IPS DF 6.9 (cell line): ENCODE measurements around the gene MANEAL.

Source experiments
- DNase-seq: peaks from one replicate; pipeline ENCODE4 v3.0.0-alpha.2; 2013; ENCODE audit warnings: low read depth, low spot score
- H3K27ac ChIP-seq: one replicate; pipeline ENCODE4 v1.5.1; 2013; ENCODE audit warnings: low read length, control low read depth
- H3K27me3 ChIP-seq: 2 replicates; pipeline ENCODE4 v1.6.1; 2013; ENCODE audit warnings: mild to moderate bottlenecking, low read length; ENCODE audit not compliant: control insufficient read depth, insufficient read depth
- H3K36me3 ChIP-seq: 2 replicates; pipeline ENCODE4 v1.6.1; 2013; ENCODE audit warnings: low read length; ENCODE audit not compliant: control insufficient read depth, insufficient read depth
- H3K4me1 ChIP-seq: 2 replicates; pipeline ENCODE4 v1.6.1; 2013; ENCODE audit warnings: low read length; ENCODE audit not compliant: control insufficient read depth, insufficient read depth
- H3K4me3 ChIP-seq: 2 replicates; pipeline ENCODE4 v1.5.1; 2013; ENCODE audit warnings: mild to moderate bottlenecking, low read length
- H3K9me3 ChIP-seq: 2 replicates; pipeline ENCODE4 v1.6.1; 2013; ENCODE audit warnings: low read length, inconsistent platforms; ENCODE audit not compliant: control insufficient read depth, insufficient read depth
- WGBS: extraction: QIAGEN DNeasy Blood & Tissue Kit; methylation state at CpG from one replicate; pipeline ENCODE4 v1.1.7; 2013; ENCODE audit warnings: mixed read lengths, missing lambda C conversion rate; ENCODE audit not compliant: insufficient read length, insufficient coverage; 5-methylcytosine and 5-hydroxymethylcytosine counted together

Gene MANEAL

DNA sequence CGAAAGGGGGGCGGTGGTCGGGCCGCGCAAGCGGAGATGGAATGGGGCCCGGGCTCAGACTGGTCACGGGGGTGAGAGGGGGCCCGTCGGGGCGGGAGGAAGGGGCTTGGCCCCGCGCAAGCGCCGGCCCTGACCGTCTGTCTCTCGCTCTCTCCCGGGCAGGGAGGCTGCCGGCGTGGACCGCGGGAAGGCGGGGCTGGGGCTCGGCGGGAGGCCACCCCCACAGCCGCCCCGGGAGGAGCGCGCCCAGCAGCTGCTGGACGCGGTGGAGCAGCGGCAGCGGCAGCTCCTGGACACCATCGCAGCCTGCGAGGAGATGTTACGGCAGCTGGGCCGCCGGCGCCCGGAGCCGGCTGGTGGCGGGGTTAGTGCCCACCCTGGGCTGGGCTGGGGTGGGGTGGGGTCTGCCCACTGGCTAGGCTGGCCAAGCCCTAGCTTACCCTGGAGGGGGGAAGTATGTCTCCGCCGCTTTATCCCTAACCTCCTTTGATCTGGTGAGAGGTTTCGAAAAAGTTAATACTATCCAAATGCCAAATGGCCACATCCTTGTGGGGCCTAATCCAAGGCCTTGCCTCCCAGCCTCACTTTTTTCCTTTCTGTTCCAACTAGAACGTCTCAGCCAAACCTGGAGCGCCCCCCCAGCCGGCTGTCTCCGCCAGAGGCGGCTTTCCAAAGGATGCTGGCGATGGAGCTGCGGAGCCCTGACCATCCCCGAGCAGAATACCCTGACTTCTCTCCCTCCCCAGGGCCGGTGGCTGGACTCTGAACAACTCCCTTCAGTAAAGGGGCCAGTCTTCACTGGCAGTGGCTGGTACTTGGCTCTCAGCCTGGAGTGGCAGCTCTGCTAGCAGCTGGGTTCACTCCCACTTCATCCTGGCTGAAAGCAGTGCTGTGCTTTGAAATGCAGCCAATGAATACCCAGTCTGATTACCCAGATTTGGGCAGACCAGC, 15.0 kb downstream of the MANEAL start:
- Histone ChIP-seq H3K27ac (no peak overlapping the region), H3K27me3 (no peaks in the 10 kb centered on the region), H3K4me3 (peak overlapping the region; percentile 100), H3K4me1 (no peaks in the 10 kb centered on the region), H3K9me3 (no peaks in the 10 kb centered on the region), H3K36me3 (peaks cover 23% of the 10 kb centered on the region)
- no CpG with 5 or more reads among the region's 54 CpGs for WGBS
- no peak for DNase-seq

DNA sequence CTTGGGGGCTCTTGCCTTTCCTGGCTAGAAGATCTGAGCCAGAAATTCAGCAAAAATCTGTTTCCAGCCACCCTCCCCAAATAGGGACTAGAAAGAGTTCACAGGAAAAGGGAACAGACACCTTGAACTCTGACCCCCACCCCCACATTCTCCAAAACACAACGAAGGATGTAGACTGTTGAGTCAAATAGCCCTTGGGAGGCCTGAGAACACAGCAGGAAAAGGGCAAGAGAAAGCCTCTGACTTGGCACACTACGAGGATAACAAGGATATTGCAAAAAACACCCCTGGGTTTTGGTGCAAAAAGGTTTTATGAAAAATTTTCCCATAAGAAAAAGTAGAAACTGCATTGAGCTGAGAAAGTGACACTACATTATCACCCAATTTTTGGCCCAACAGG, 16.3 kb downstream of the MANEAL start:
- DNase-seq, result no peak
- WGBS, result no CpG with 5 or more reads among the region's 2 CpGs
- Histone ChIP-seq H3K27ac (no peak overlapping the region), H3K36me3 (peaks cover 10% of the 10 kb centered on the region), H3K4me1 (no peaks in the 10 kb centered on the region), H3K4me3 (no peak overlapping the region), H3K9me3 (no peaks in the 10 kb centered on the region), H3K27me3 (no peaks in the 10 kb centered on the region)

DNA sequence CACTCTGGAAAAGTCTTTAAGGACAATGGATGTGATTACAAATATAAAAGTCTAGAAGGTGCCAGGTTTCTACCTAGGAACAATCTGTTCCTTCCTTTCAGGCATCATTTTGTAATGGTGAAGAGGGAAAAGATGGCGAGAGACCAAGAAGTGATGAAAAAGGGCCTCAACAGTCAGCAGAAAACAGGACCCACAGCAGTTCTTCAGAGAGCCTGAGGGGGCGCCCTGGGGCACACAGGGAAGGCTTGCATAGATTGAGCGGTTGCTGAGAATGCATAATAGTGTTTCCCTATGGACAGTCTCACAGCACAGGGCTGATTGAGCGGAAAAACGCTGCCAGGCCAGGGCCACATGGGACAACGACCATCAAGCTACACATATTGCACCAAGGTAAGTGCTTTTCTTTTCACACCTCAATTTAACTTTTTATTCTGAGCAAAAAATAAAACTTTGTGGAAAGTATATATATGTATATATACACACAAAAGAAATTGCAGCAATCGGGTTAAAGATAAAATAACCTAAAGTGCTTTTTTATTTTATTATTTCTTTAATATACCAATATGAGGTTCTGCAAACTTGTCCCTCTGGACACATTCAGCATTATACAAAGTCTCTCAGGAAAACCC, 17.5 kb downstream of the MANEAL start:
- peak; percentile 55 for DNase-seq
- Histone ChIP-seq H3K9me3 (no peaks in the 10 kb centered on the region), H3K4me1 (no peaks in the 10 kb centered on the region), H3K27ac (no peak overlapping the region), H3K27me3 (no peaks in the 10 kb centered on the region), H3K36me3 (peaks cover 2% of the 10 kb centered on the region; the same call in 1 of the 2 replicates), H3K4me3 (no peak overlapping the region)
- no CpG with 5 or more reads among the region's 7 CpGs for WGBS

DNA sequence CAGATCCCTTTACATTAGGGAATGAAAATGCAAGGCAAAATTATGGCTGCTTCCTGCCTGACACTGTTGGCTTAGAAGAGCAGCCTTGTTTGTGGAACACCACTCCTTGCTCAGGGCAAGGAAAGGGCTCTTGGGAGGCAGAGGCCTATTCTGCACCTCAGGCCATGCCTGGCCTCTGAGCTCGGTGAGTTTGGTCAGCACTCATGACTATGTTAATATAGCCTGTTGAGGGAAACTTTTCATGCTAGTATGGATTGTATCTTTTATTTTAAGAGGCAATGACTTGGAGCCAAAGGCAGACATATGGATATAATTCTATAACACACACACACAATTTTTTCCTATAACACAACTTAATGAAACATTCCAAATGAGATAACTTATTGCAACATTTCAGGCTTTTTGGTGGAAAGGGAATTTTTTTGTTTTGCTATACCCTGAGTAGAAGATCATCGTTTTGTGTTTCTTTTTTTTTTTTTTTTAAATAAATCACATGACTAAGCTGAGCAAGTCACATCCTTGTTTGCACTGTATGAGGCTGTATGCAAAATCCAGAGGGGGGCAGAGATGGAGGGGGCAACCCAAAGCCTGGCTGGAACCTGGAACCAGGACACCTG, 20.0 kb downstream of the MANEAL start:
- no peaks in the 10 kb centered on the region; the same call in 1 of the 2 replicates for H3K36me3 ChIP-seq
- DNase-seq, result no peak
- no peaks in the 10 kb centered on the region for H3K27me3 ChIP-seq
- H3K27ac ChIP-seq, result no peak overlapping the region
- WGBS, result no CpG with 5 or more reads among the region's 2 CpGs
- no peak overlapping the region for H3K4me3 ChIP-seq
- H3K4me1 ChIP-seq, result no peaks in the 10 kb centered on the region
- no peaks in the 10 kb centered on the region for H3K9me3 ChIP-seq

DNA sequence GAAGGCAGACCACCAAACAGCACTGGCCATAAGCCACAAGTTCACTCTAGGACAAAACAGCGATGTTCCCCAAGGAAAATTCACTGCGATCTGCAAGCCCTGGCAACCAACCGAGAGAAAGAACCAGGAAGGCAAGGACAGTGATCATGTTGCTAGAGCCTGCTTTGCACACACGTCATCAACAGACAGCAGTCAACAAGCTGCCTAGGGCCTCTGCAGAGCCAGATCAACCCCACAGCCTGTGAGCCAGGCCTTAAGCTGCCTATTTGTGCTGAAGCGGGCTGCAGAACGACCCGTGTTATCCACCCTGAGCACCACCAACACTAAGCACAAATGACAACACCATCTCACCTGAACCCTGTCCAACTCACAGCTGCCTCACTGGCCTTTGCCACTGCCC, 20.6 kb downstream of the MANEAL start:
- no CpG with 5 or more reads among the region's 7 CpGs for WGBS
- Histone ChIP-seq H3K4me3 (no peak overlapping the region), H3K9me3 (no peaks in the 10 kb centered on the region), H3K27me3 (no peaks in the 10 kb centered on the region), H3K36me3 (no peaks in the 10 kb centered on the region; the same call in 1 of the 2 replicates), H3K27ac (no peak overlapping the region), H3K4me1 (no peaks in the 10 kb centered on the region)
- DNase-seq, result no peak

DNA sequence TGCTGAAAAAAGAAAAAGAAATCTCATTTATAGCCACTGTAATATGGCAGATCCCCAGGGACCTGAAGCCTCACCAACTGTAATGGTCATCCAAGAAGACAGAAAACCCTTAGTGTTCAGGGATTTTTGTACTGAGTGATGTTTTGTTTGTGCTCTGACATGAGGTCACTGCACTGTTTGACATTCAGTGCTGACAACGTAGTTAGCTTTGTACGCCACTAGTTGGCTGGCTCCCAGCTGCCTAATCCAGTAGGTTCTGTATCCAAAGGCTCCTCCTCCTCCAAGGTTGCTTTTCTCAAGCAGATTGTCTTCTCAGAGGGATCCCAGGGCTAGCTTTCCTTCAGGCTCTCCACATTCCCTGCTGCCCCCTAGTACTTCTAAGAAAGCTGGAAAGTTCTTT, 23.8 kb downstream of the MANEAL start:
- Histone ChIP-seq H3K4me1 (no peaks in the 10 kb centered on the region), H3K9me3 (no peaks in the 10 kb centered on the region), H3K36me3 (peaks cover 9% of the 10 kb centered on the region), H3K27me3 (no peaks in the 10 kb centered on the region), H3K4me3 (no peak overlapping the region), H3K27ac (no peak overlapping the region)
- DNase-seq, result no peak
- WGBS, result no CpG with 5 or more reads among the region's 2 CpGs

DNA sequence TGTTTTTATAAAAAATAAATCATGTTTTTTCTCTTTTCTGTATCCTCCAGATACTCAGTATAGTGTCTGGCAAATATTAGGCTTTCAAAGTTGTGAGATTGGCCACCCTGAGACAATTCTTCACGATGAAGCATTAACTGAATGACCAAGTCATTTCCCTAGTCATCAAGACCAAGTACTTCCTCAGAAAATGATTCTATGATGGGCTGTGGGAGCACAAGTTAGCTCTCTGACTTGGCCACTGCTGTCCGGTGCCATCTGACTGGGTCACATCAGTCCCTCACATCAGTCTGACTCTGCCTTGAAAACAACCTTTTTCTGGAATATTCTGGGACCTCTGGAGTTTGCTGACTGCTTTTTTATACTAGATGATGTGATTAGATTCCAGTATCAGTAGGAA, 27.8 kb downstream of the MANEAL start:
- no CpG with 5 or more reads among the region's 2 CpGs for WGBS
- H3K36me3 ChIP-seq, result peaks cover 11% of the 10 kb centered on the region

DNA sequence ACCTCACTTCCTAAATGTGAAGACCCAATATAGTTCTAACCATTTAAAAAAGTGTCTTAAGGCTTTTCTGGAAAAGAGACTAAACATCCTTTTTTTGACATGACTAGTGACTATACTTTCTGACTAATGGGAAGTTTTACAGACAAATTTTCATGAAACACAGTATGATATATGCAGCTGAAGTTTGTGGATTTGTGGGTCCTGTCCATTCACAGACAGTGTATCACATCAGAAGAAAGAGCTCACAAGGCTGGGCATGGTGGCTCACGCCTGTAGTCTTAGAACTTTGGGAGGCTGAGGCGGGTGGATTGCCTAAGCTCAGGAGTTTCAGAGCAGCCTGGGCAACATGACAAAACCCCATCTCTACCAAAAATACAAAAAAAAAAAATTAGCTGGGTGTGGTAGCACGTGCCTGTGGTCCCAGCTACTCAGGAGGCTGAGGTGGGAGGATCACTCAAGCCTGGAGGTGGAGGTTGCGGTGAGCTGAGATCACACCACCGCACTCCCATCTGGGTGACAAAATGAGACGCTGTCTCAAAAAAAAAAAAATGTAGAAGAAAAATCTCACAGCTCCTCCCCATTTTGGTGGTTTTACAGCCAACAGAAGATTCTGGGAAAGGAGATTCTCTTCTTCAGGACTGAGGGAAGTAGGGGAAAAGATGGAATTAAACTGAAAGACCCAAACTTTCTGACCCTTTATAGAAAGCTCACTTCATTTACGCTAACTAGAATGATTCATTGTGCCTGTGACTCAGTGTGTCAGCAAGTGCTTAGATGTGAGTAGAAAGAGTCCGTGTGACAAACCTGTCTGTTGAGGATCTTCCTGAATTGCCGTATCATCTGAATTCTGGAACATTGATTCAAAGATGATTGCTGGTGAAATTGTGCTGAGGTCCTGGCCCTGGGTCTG, 29.5 kb downstream of the MANEAL start:
- DNase-seq, result no peak
- no peak overlapping the region for H3K4me3 ChIP-seq
- no peak overlapping the region for H3K27ac ChIP-seq
- WGBS, result no CpG with 5 or more reads among the region's 9 CpGs
- H3K4me1 ChIP-seq, result no peaks in the 10 kb centered on the region
- H3K9me3 ChIP-seq, result no peaks in the 10 kb centered on the region
- H3K36me3 ChIP-seq, result peaks cover 11% of the 10 kb centered on the region
- H3K27me3 ChIP-seq, result no peaks in the 10 kb centered on the region

More for the DNA sequence above, 27.8 kb downstream of the MANEAL start:
- Histone ChIP-seq H3K4me3 (no peak overlapping the region), H3K4me1 (no peaks in the 10 kb centered on the region), H3K27me3 (no peaks in the 10 kb centered on the region), H3K27ac (no peak overlapping the region), H3K9me3 (no peaks in the 10 kb centered on the region)
- DNase-seq, result no peak

DNA sequence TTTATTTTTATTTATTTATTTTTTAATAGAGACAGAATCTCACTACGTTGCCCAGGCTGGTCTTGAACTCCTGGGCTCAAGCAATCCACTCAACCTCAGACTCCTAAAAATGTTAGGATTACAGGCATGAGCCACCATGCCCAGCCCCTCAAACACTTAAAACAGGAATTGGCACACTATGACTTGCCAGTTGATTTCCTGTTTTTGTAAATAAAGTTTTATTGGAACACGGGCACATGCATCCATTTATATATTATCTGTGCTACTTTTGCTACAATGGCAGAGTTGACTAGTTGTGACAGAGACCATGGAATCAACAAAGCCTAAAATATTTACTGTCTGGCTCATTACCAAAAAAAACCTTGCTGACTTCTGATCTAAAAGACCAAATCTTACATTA, 30.4 kb downstream of the MANEAL start:
- no CpG with 5 or more reads among the region's 2 CpGs for WGBS
- no peaks in the 10 kb centered on the region for H3K4me1 ChIP-seq
- H3K36me3 ChIP-seq, result peaks cover 11% of the 10 kb centered on the region
- H3K9me3 ChIP-seq, result no peaks in the 10 kb centered on the region
- H3K4me3 ChIP-seq, result no peak overlapping the region
- no peak for DNase-seq
- H3K27me3 ChIP-seq, result no peaks in the 10 kb centered on the region
- no peak overlapping the region for H3K27ac ChIP-seq

DNA sequence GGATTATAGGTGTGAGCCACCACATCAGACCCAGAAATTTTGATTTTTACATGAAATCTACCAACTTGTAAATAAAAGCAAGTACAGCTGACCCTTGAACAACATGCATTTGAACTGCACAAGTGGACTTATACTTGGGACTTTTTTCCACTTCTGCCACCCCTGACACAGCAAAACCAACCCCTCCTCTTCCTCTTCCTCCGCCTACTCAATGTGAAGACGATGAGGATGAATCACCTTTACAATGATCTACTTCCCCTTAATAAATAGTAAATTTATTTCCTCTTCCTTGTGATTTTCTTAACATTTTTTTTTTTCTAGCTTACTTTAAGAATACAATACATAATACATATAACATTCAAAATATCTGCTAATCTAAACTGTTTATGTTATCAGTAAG, 31.9 kb downstream of the MANEAL start:
- WGBS, result no CpG with 5 or more reads among the region's 2 CpGs
- H3K36me3 ChIP-seq, result peaks cover 11% of the 10 kb centered on the region

More for the DNA sequence above, 31.9 kb downstream of the MANEAL start:
- H3K4me1 ChIP-seq, result no peaks in the 10 kb centered on the region
- DNase-seq, result no peak
- no peak overlapping the region for H3K27ac ChIP-seq
- H3K4me3 ChIP-seq, result no peak overlapping the region
- H3K9me3 ChIP-seq, result no peaks in the 10 kb centered on the region
- no peaks in the 10 kb centered on the region for H3K27me3 ChIP-seq
